GM19240 (cell line): ENCODE data around the gene FGD2.

Experiments used
- DNase-seq: peaks from one replicate; pipeline ENCODE4 v3.0.0; 2011; ENCODE audit warnings: low spot score; ENCODE audit not compliant: insufficient read length

The FGD2 gene

DNA sequence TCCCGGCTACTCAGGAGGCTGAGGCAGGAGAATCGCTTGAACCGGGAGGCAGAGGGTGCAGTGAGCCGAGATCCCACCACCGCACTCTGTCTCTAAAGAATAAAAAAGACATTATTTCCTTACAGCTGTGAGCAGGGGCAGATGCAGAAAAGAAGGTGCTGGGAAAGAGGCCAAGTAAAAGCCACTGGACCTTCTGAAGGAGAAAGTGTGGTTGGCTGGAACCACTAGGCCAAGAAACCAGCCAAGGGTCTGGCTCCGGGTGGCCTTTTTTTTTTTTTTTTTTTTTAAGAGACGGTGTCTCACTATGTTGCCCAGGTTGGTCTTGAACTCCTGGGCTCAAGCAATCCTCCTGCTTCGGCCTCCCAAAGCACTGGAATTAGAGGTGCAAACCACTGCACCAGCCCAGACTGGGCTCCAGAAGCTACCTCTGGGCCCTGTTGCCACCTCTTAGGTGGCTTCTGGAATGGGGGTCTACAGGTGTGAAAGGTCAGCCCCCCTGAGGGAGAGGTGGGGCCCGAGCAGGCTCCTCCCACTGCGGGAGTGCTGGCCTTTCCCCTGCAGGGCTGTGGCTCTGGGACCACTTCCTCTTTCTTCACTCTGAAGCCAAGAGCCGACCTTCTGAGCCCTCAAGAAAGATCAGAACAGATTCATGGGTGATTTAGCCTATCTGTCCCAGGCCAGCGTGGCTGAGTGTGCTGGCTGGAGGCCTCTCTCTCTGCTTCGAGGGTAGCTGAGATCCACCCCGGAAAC, at the start of gene FGD2:
Gene FGD2 (plus strand): TSS at position 595 of the 750 bp plus-strand sequence. CDS start 163 bp downstream, outside the sequence.
- peak; percentile 97 for DNase-seq

DNA sequence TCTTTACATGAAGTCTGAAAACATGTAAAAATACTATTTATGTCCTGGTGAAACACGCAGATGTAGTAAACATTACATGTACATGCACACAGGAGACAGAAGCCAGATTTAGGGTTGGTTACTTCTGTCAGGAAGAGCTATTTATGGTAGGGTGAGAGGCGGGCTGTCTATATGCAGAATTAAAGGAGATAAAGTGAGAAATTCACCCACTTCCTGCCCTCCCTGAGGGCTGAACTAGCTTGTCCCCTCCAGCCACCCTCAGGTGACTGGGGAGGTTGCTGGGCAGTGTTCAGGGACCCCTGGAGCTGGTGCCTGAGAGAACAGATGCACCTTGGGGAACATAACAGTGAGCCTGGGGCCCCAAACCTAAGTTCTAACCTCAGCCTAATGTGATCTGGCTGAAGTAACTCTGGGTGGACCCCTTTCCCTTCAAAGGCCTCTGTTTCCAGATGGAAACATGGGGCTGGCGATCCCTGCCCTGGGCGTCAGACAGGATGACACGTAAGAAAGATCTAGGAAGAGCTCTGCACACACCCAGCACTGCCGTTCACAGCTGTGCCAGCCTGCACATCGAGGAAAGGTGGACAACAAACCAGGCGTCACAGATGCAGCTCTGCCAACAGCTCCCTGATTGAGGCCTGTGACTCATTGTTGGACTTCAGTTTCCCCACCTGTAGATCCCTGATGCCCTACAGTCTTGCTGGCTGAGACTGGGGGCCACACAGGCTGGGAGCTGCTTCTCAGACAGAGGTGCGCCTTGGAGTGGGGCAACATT, 49.6 kb upstream of the FGD2 start:
- no peak for DNase-seq

GRCh38 chr6:36956446-36956820, 49.0 kb upstream of the FGD2 start:
- no peak for DNase-seq

DNA sequence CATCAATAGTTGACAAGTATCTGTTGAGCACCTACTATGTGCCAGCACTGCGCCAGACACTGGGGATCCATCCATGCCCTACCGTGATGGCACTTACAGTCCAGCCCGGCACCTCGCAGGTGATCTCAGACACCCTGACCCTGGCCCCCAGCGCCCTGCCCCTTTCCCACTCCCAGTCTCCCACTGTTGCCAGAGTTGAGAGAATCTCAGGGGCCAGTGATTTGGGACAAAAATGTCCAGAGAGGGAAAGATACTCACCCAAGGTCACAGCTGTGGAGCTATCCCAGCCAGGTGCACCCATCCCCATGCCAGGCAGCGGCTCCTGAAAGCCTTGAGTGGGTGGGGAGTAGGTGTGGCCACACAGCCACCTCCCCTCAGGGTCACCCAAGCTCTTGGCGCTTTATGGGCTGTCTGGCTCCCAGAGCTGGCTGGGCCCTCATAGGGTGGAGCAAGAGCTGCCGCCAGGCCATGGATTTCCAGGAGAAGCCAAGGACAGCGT, 47.6 kb upstream of the FGD2 start:
- no peak for DNase-seq

DNA sequence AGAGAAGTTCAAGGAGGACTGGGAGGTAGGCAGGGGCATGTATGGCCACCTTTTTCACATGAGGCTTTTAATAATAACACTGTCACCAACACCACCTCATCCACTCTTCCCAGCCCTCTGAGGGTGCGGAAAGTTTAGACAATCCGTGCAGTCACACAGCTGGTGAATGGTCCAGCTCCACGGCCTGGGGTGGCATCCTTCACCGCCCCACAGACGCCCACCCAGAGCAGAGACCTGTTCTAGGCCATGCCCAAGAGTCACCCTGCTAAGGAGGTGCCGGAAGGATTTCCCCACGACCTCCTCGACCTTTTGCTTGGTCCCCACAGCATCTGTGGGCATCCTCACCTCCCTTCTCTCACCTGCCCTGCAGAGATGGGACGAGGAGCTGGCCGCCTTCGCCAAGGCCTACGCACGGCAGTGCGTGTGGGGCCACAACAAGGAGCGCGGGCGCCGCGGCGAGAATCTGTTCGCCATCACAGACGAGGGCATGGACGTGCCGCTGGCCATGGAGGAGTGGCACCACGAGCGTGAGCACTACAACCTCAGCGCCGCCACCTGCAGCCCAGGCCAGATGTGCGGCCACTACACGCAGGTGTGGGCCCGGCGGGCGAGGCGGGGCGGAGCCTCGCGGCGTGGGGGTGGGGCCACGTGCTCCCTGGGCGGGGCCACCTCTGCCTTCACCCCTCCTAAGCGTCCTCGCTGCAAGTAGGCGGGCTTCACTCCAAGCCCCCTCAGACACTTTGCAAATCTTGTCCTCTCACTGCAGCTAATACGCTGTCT, 46.5 kb upstream of the FGD2 start:
- no peak for DNase-seq

GRCh38 chr6:36959555-36960250, 45.8 kb upstream of the FGD2 start:
- DNase-seq: no peak

DNA sequence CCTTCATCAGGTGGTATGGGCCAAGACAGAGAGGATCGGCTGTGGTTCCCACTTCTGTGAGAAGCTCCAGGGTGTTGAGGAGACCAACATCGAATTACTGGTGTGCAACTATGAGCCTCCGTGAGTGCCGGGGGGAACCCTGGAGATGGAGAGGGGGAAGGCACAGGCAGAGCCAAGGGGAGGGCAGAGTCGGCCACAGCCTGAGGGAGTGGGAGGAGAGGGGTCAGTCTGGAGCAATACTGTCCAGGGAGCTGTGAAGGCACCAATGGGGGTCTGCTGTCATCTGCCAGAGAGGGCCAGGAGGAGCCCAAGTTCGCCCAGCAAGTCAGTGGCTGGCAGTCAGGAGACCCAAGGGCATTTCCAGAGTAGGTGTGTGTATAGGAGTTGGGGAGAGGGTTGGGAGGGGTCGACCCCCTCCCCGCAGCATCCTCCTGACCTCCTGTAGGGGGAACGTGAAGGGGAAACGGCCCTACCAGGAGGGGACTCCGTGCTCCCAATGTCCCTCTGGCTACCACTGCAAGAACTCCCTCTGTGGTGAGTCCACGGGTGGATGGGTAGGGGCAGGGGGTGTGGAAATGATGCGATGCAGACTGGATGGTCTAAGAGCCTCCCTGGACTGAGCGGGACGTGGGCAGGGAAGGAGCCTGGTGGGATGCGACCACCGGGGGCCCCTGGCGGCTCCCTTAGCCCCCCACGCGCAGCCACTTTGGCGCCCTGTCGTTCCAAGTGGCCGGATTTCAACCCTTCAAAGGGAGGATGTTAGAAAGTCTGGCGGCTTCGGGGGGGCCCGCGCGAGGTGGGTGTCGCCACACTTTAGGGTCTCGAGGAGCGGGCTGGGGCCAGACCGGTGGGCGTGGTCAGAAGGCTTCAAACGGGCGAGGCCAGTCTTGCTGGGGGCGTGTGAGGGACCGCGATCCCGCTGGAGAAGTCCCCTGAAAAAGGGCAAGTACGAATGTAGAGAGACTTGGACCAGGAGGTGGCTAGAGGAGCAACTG, 43.7 kb upstream of the FGD2 start:
- DNase-seq: no peak

GRCh38 chr6:36962874-36963273, 42.6 kb upstream of the FGD2 start:
- DNase-seq: peak; percentile 67

GRCh38 chr6:36963451-36964290, 41.8 kb upstream of the FGD2 start:
- no peak for DNase-seq

DNA sequence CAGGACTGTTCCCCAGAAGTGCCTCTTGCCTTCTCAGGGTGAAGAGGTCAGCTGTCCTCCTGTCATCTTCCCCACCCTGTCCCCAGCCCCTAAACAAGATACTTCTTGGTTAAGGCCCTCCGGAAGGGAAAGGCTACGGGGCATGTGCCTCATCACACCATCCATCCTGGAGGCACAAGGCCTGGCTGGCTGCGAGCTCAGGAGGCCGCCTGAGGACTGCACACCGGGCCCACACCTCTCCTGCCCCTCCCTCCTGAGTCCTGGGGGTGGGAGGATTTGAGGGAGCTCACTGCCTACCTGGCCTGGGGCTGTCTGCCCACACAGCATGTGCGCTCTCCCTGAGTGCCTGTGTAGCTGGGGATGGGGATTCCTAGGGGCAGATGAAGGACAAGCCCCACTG, 41.1 kb upstream of the FGD2 start:
- no peak for DNase-seq

DNA sequence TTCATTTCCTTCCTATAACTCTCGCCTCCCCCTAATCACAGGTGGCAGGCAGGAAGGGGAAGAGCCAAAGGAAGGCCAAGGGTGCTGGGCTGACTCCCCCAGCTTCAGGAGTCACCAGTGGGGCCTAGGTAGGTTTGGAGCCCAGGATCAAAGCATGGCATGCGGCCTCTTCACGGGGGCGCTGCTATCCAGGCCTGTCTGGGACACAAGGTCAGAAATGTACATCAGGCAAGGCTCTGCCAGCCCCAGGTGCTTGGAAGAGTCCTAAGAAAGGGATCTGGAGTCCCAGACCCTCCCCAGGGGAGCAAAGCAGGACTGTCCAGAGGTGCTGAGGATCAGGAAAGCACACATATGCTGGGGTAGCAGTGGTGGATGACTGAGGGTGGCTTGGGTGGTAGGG, 40.5 kb upstream of the FGD2 start:
- no peak for DNase-seq

DNA sequence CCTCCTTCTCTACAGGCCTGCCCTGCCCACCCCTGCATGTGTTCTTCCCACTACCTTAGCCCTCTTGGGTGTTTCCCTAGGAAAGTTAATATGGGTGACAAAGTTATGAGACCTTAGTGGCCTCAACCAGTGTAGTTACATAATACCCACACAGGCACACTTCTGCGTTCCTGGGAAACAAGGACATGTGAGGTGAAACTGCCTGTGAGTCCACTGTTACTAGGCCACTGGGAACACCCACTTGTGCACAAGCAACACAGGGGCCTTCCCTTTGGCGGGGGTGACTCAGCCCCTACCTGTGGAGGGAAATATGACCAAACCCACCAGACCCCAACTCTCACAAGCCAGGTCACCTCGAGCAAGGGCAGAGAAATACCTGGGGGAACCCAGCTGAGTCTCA, 38.2 kb upstream of the FGD2 start:
- DNase-seq: no peak

DNA sequence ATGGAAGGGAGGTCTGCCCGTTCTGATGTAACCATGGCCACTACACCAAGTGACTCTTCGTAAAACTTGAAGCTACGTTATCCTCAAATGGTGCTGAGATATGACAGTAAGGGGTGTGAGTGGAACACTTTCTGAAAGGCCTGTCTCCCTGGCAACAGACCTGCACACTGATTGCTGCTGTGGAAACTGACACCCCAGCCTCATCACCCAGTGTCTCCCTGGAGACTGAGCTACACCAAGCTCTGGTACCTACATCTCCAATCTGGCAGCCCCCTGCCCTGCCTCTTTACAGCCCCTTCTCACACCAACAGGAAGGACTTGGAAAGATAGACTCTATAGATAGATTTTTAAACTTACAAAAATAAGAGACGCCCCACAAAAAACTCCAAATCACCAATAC, 37.7 kb upstream of the FGD2 start:
- no peak for DNase-seq

DNA sequence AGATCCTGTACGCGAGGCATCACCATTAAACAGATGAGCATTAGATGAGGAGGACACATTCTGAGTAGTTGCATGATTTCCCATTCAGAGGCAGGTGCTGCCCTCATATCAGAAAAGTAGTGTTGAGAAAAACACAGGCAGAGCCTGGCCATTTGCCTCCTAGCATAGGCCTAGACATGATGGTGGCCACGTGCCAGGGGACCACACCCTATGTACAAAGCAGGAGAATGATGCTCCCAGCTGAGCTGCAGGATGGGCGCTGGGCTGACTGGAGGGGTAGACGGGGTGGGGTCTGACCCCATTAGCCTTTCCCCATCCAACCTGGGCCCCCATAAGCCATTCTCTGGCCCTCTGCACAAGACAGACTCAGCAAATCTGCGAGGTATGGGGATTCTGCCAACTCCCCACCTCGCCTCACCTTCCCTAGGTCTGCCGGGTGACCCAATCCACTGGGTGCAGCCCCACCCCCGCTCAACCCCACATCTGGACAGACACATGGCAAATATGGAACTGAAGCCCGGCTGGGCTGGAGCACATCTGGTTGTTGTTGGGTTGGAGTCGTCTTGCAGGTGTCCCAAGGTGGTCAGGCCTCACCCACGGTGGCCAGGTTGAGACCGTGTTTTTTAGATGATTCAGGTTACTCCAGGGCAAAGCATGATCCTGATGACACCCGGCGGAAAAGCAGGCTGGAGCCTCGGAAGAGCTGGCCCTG, 37.0 kb upstream of the FGD2 start:
- no peak for DNase-seq

DNA sequence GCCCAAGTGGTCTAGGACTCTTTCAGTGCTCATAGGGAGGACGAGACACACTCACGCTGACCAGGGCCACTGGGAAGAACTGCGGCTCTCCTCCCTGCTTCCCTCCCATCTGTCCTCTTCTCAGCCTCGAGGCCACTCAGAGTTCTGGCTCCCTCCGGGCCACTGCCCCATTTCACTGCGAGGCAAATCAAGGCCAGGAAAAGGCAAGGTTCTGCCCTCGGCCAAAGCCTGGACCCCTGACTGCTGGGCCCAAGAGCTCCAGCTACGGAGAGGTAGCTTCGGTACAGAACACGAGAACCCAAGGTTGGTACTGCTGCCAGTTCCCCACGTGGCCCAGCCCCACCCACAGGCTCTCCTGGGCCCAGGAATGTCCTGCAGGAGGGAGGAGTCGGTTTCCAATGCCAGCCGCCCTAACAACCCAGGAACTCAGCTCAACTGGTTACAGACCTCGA, 36.2 kb upstream of the FGD2 start:
- DNase-seq: no peak

GRCh38 chr6:36969988-36970891, 35.2 kb upstream of the FGD2 start:
- no peak for DNase-seq
